ENCODE results near the gene EVX2.

- TF ChIP-seq ZNF274 (IDR thresholded peaks at IDR 0.05; ENCODE audit: low read depth, low read length) (no peak), YY1 (IDR thresholded peaks at IDR 0.05; ENCODE audit: insufficient read depth, insufficient read length) (no peak), SUZ12 (IDR thresholded peaks at IDR 0.05; ENCODE audit: extremely low read depth, insufficient read depth, insufficient read length) (no peak)
Measured at GRCh38 chr2:176082525-176082823, 1.3 kb downstream of the EVX2 start.

Data from NT2/D1 (cell line).